ENCODE measurements around the gene SUSD1. TPM values are rescaled to one million over a fixed set of nuclear protein-coding genes. Genes with fewer than 3 reads are reported as not detected.
"Not testable (repeated sequence)": the region's sequence is repeated elsewhere in the genome, so short reads cannot be mapped to it uniquely, and the experiment has no call there.

Gene SUSD1
- total RNA-seq, 4 donors from 2014 or later: 4.7 to 5.8 (median 5.4) TPM

- TF ChIP-seq CTCF (IDR thresholded peaks at IDR 0.05): no peak
- no peak for TF ChIP-seq POLR2AphosphoS5 (IDR thresholded peaks at IDR 0.05)
- no peak for TF ChIP-seq EP300 (IDR thresholded peaks at IDR 0.05)
- no peak for TF ChIP-seq POLR2A (IDR thresholded peaks at IDR 0.05; ENCODE audit: low read depth)
- Histone ChIP-seq H3K9me3 (no peaks in the 10 kb centered on the region), H3K36me3 (no peaks in the 10 kb centered on the region), H3K27ac (replicated peaks in 1 of 4) (no peak overlapping the region), H3K4me1 (peaks cover 0 to 4% (median 0%) of the 10 kb centered on the region in 4 donors), H3K27me3 (no peaks in the 10 kb centered on the region), H3K4me3 (no peak overlapping the region)
- peak; percentile 10 for DNase-seq (ENCODE audit: extremely low spot score)
- 87% methylated on average over 6 of the region's 6 CpGs for WGBS
- intact Hi-C loops (cut with DNase I): no loop called here
Observed at GRCh38 chr9:112193572-112194288, 18.6 kb upstream of the SUSD1 start.

- H3K27ac ChIP-seq (replicated peaks in 1 of 4); H3K4me3 ChIP-seq; H3K36me3 ChIP-seq; H3K4me1 ChIP-seq; H3K9me3 ChIP-seq; intact Hi-C loops (cut with DNase I); H3K27me3 ChIP-seq; DNase-seq (ENCODE audit: extremely low spot score): not testable (repeated sequence)
- WGBS: 100% methylated on average over 1 of the region's 1 CpG
Observed at GRCh38 chr9:112190320-112190719, 15.2 kb upstream of the SUSD1 start.

GRCh38 chr9:112188884-112189283 is 13.8 kb upstream of the SUSD1 start:
- no peak for DNase-seq (ENCODE audit: extremely low spot score)
- Histone ChIP-seq H3K36me3 (no peaks in the 10 kb centered on the region), H3K4me3 (no peak overlapping the region), H3K9me3 (no peaks in the 10 kb centered on the region), H3K4me1 (no peaks in the 10 kb centered on the region), H3K27ac (replicated peaks in 1 of 4) (no peak overlapping the region), H3K27me3 (no peaks in the 10 kb centered on the region)
- TF ChIP-seq POLR2AphosphoS5 (IDR thresholded peaks at IDR 0.05) (no peak), CTCF (IDR thresholded peaks at IDR 0.05) (no peak), EP300 (IDR thresholded peaks at IDR 0.05) (no peak)
- intact Hi-C loops (cut with DNase I): no loop called here
- 93% methylated on average over 1 of the region's 1 CpG for WGBS

- no peak for TF ChIP-seq POLR2A (IDR thresholded peaks at IDR 0.05; ENCODE audit: low read depth)
- TF ChIP-seq POLR2AphosphoS5 (IDR thresholded peaks at IDR 0.05): no peak
- TF ChIP-seq CTCF (IDR thresholded peaks at IDR 0.05): no peak
- TF ChIP-seq EP300 (IDR thresholded peaks at IDR 0.05): no peak
- no peaks in the 10 kb centered on the region for H3K4me1 ChIP-seq
- H3K27ac ChIP-seq (replicated peaks in 1 of 4): no peak overlapping the region
- H3K27me3 ChIP-seq: no peaks in the 10 kb centered on the region
- no peaks in the 10 kb centered on the region for H3K9me3 ChIP-seq
- intact Hi-C loops (cut with DNase I): no loop called here
- no peak overlapping the region for H3K4me3 ChIP-seq
- WGBS: 88% methylated on average over 4 of the region's 4 CpGs
- DNase-seq (ENCODE audit: extremely low spot score): no peak
- no peaks in the 10 kb centered on the region for H3K36me3 ChIP-seq
Observed at GRCh38 chr9:112187404-112187803, 12.3 kb upstream of the SUSD1 start.

- intact Hi-C loops (cut with DNase I): no loop called here
- no peak for DNase-seq (ENCODE audit: extremely low spot score)
- no peaks in the 10 kb centered on the region for H3K27me3 ChIP-seq
- no peaks in the 10 kb centered on the region for H3K4me1 ChIP-seq
- no peak for TF ChIP-seq CTCF (IDR thresholded peaks at IDR 0.05)
- no peak for TF ChIP-seq POLR2AphosphoS5 (IDR thresholded peaks at IDR 0.05)
- TF ChIP-seq POLR2A (IDR thresholded peaks at IDR 0.05; ENCODE audit: low read depth): no peak
- no peak for TF ChIP-seq EP300 (IDR thresholded peaks at IDR 0.05)
- H3K9me3 ChIP-seq: no peaks in the 10 kb centered on the region
- WGBS: 94% methylated on average over 4 of the region's 4 CpGs
- H3K4me3 ChIP-seq: no peak overlapping the region
- H3K36me3 ChIP-seq: no peaks in the 10 kb centered on the region
- H3K27ac ChIP-seq (replicated peaks in 1 of 4): no peak overlapping the region
Observed at GRCh38 chr9:112186695-112187094, 11.6 kb upstream of the SUSD1 start.
